Mucosa of descending colon (tissue), 3 donors: ENCODE results near the gene SLC9B2. TPM values are rescaled to one million over a fixed set of nuclear protein-coding genes. Genes with fewer than 3 reads are reported as not detected.

Experiments
- ATAC-seq: fragments of 200-7000 bp; cut with Tn5 transposase; one replicate; pipeline ENCODE4 v1.9.1; 2020; ENCODE audit warnings: mild to moderate bottlenecking, moderate library complexity
- DNase-seq, 3 donors: peaks; one replicate each; pipeline ENCODE4 v3.0.0-alpha.2; 2020
- H3K36me3 ChIP-seq: fragments of 200-600 bp; one replicate; pipeline ENCODE4 v1.8.0; 2021; ENCODE audit warnings: low read depth, mild to moderate bottlenecking
- H3K4me1 ChIP-seq: fragments of 200-600 bp; one replicate; pipeline ENCODE4 v1.8.0; 2021; ENCODE audit warnings: low read depth, mild to moderate bottlenecking
- H3K4me3 ChIP-seq: fragments of 200-600 bp; one replicate; pipeline ENCODE4 v1.8.0; 2021; ENCODE audit warnings: mild to moderate bottlenecking
- H3K9me3 ChIP-seq: fragments of 200-600 bp; one replicate; pipeline ENCODE4 v1.8.0; 2021; ENCODE audit warnings: mild to moderate bottlenecking
- intact Hi-C, 2 donors: fragments of 100-400 bp; cut with DNase I in 1 of 2; cut with micrococcal nuclease in 1 of 2; formaldehyde crosslinking; loops; one replicate each; pipeline versions ENCODE4 v1.11.0 to v1.11.1; 2022; cut with DNase I, micrococcal nuclease
- total RNA-seq, 3 donors: library from RNA; stranded (reverse); fragmentation: NEBNext Ultra II Directional in 2 of 3; extraction: Animal tissue kit (Norgen Biotek cat#: 25700) in 2 of 3; gene quantifications; one replicate each; pipeline versions ENCODE4 v1.2.1 to v1.2.4, GENCODE V29; 2021 to 2023
- TF ChIP-seq, protein P1 (sequence below): fragments of 200-600 bp; IDR thresholded peaks from one replicate; pipeline ENCODE4 v1.8.0; 2022; ENCODE audit warnings: antibody characterized with exemption, mild to moderate bottlenecking
- donor health status: DM: no; HTN: no; CAD: no; lungs with moderate emphysema.
- donor health status: DM: no; HTN: no; CAD: no.
- donor health status: DM: no; HTN: yes; CAD: no.

Gene SLC9B2
- total RNA-seq, 3 donors from 2014 or later, result 0.84 to 9.7 (median 2.9) TPM

- TF ChIP-seq, protein P1, sequence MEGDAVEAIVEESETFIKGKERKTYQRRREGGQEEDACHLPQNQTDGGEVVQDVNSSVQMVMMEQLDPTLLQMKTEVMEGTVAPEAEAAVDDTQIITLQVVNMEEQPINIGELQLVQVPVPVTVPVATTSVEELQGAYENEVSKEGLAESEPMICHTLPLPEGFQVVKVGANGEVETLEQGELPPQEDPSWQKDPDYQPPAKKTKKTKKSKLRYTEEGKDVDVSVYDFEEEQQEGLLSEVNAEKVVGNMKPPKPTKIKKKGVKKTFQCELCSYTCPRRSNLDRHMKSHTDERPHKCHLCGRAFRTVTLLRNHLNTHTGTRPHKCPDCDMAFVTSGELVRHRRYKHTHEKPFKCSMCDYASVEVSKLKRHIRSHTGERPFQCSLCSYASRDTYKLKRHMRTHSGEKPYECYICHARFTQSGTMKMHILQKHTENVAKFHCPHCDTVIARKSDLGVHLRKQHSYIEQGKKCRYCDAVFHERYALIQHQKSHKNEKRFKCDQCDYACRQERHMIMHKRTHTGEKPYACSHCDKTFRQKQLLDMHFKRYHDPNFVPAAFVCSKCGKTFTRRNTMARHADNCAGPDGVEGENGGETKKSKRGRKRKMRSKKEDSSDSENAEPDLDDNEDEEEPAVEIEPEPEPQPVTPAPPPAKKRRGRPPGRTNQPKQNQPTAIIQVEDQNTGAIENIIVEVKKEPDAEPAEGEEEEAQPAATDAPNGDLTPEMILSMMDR, result no peak
- DNase-seq, result peak; percentile 56 to 75 (median 73)
- peak overlapping the region; percentile 37 for H3K4me3 ChIP-seq
- peak; percentile 85 for ATAC-seq
- no peaks in the 10 kb centered on the region for H3K36me3 ChIP-seq
- intact Hi-C loops, result no loop called here
- H3K4me1 ChIP-seq, result peaks cover 8% of the 10 kb centered on the region
- H3K9me3 ChIP-seq, result no peaks in the 10 kb centered on the region
Observed at GRCh38 chr4:103075894-103076746, 441 bp downstream of the SLC9B2 start.

DNA sequence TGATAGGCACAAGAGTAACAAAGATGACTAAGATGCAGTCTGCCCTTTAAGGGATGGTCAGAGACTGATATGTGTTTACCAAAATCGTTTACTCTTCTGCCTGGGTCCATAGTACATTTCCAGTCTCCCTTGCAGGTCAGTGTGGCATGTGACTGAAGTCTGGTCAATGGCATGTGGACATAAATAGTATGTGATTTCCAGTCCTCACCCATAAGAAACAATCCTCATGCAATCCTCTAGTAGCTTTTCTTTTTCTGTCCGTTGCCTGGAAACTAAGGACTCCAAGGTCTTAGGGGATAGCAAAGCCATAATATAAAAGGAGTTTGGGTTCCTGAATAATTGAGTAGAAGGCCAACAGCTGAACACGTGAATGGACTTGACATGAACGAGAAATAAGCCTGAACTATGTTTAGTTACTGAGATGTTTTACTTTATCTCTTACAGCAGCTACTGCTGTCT is 1.1 kb downstream of the SLC9B2 start:
- peaks cover 8% of the 10 kb centered on the region for H3K4me1 ChIP-seq
- intact Hi-C loops, result no loop called here
- TF ChIP-seq, protein P1, result no peak
- no peaks in the 10 kb centered on the region for H3K36me3 ChIP-seq
- no peak overlapping the region for H3K4me3 ChIP-seq
- ATAC-seq (no peak), DNase-seq (no peak)
- H3K9me3 ChIP-seq, result no peaks in the 10 kb centered on the region

GRCh38 chr4:103074744-103075434 is 1.7 kb downstream of the SLC9B2 start:
- ATAC-seq (no peak), DNase-seq (no peak)
- Histone ChIP-seq H3K9me3 (no peaks in the 10 kb centered on the region), H3K4me3 (no peak overlapping the region), H3K4me1 (peaks cover 8% of the 10 kb centered on the region), H3K36me3 (no peaks in the 10 kb centered on the region)
- TF ChIP-seq, protein P1, result no peak
- intact Hi-C loops, result no loop called here

DNA sequence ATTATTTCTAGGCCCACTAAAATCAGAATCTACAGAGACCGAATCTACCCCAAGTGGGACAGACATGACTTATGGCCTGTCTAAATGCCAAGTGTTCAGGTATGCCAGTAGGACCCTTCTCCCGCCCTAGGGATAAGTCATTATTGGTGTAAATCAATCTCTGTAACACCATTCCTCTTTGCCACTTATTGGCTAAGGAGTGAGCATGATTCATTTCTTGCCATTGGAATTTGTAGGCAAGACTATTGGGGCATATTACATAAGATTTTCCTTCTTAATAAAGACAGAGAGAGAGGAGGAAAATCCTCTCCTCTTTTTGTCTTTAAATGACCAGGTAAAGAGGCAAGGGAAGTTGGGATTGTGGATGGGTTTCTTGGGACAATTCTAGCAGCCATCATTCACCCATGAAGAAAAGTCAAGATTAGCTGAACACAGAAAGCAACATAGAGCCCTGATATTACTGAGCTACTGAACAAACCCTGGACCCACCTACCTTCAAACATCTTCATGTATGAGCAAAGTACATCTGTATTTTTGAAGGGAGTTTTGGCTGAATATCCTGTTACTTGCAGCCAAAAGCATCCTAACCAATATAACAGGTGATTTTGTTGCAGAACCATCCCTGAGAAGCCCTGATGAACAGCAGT is 2.6 kb downstream of the SLC9B2 start:
- ATAC-seq (no peak), DNase-seq (no peak)
- intact Hi-C loops, result no loop called here
- TF ChIP-seq, protein P1, result no peak
- no peaks in the 10 kb centered on the region for H3K36me3 ChIP-seq
- no peak overlapping the region for H3K4me3 ChIP-seq
- no peaks in the 10 kb centered on the region for H3K9me3 ChIP-seq
- H3K4me1 ChIP-seq, result peaks cover 8% of the 10 kb centered on the region

GRCh38 chr4:103067841-103068547 is 8.6 kb downstream of the SLC9B2 start:
- ATAC-seq (no peak), DNase-seq (no peak)
- Histone ChIP-seq H3K4me1 (no peaks in the 10 kb centered on the region), H3K36me3 (no peaks in the 10 kb centered on the region), H3K4me3 (no peak overlapping the region), H3K9me3 (no peaks in the 10 kb centered on the region)
- intact Hi-C loops, result no loop called here
- TF ChIP-seq, protein P1, result no peak
